Measurements from ENCODE around the gene TAOK3. TPM values are rescaled to one million over a fixed set of nuclear protein-coding genes. Genes with fewer than 3 reads are reported as not detected.
A peak's percentile ranks its signal among the peaks of the same experiment; 100 is the strongest.
"Not testable (repeated sequence)": the region's sequence is repeated elsewhere in the genome, so short reads cannot be mapped to it uniquely, and the experiment has no call there.

TAOK3 gene
- total and polyA plus RNA-seq, 4 donors = 19.9 to 54.5 (median 37.7) TPM

GRCh38 chr12:118282767-118283166 is 89.9 kb downstream of the TAOK3 start:
- peaks cover 0 to 3% (median 0%) of the 10 kb centered on the region in 4 donors for H3K9me3 ChIP-seq (ENCODE audit: control insufficient read depth in 4 of 4, insufficient read depth in 3 of 4, low read length in 3 of 4)
- 95 to 96% methylated on average over 3 of the region's 3 CpGs for WGBS, 2 donors
- no peak overlapping the region for H3K27ac ChIP-seq (ENCODE audit: low read depth in 1 of 2, low read length in 1 of 2)
- no peak for DNase-seq
- H3K27me3 ChIP-seq (ENCODE audit: control insufficient read depth in 3 of 3, insufficient read depth in 3 of 3, low read length in 2 of 3) = no peaks in the 10 kb centered on the region
- no peak overlapping the region for H3K4me3 ChIP-seq
- H3K4me1 ChIP-seq (ENCODE audit: control insufficient read depth in 5 of 5, insufficient read depth in 5 of 5, low read length in 5 of 5) = no peaks in the 10 kb centered on the region
- H3K36me3 ChIP-seq (ENCODE audit: control insufficient read depth in 4 of 4, insufficient read depth in 4 of 4, low read length in 4 of 4) = no peaks in the 10 kb centered on the region
- H3K9ac ChIP-seq (ENCODE audit: insufficient read depth in 1 of 2, low read length in 2 of 2) = no peak overlapping the region
- no peak for ATAC-seq (ENCODE audit: insufficient read depth, low FRiP score)
- no peak for TF ChIP-seq CTCF (IDR thresholded peaks at IDR 0.05; ENCODE audit: control extremely low read depth, extremely low read depth)

- not testable (repeated sequence) for DNase-seq; H3K4me3 ChIP-seq; H3K4me1 ChIP-seq (ENCODE audit: control insufficient read depth in 5 of 5, insufficient read depth in 5 of 5, low read length in 5 of 5); H3K9me3 ChIP-seq (ENCODE audit: control insufficient read depth in 4 of 4, insufficient read depth in 3 of 4, low read length in 3 of 4); H3K27me3 ChIP-seq (ENCODE audit: control insufficient read depth in 3 of 3, insufficient read depth in 3 of 3, low read length in 2 of 3); H3K27ac ChIP-seq (ENCODE audit: low read depth in 1 of 2, low read length in 1 of 2); H3K36me3 ChIP-seq (ENCODE audit: control insufficient read depth in 4 of 4, insufficient read depth in 4 of 4, low read length in 4 of 4); H3K9ac ChIP-seq (ENCODE audit: insufficient read depth in 1 of 2, low read length in 2 of 2); ATAC-seq (ENCODE audit: insufficient read depth, low FRiP score)
- 98 to 100% methylated on average over 1 of the region's 1 CpG for WGBS, 2 donors
Measured at GRCh38 chr12:118278288-118278687, 94.4 kb downstream of the TAOK3 start.

GRCh38 chr12:118274066-118274465 is 98.6 kb downstream of the TAOK3 start:
- Histone ChIP-seq H3K4me3 (no peak overlapping the region), H3K36me3 (ENCODE audit: control insufficient read depth in 4 of 4, insufficient read depth in 4 of 4, low read length in 4 of 4) (no peaks in the 10 kb centered on the region), H3K27me3 (ENCODE audit: control insufficient read depth in 3 of 3, insufficient read depth in 3 of 3, low read length in 2 of 3) (no peaks in the 10 kb centered on the region), H3K4me1 (ENCODE audit: control insufficient read depth in 5 of 5, insufficient read depth in 5 of 5, low read length in 5 of 5) (no peaks in the 10 kb centered on the region), H3K9me3 (ENCODE audit: control insufficient read depth in 4 of 4, insufficient read depth in 3 of 4, low read length in 3 of 4) (peaks cover 0 to 2% (median 0%) of the 10 kb centered on the region in 4 donors), H3K9ac (ENCODE audit: insufficient read depth in 1 of 2, low read length in 2 of 2) (no peak overlapping the region), H3K27ac (ENCODE audit: low read depth in 1 of 2, low read length in 1 of 2) (no peak overlapping the region)
- 34 to 58% methylated on average over 4 of the region's 4 CpGs for WGBS, 2 donors
- TF ChIP-seq CTCF (IDR thresholded peaks at IDR 0.05; ENCODE audit: control extremely low read depth, extremely low read depth) = no peak
- DNase-seq (no peak), ATAC-seq (ENCODE audit: insufficient read depth, low FRiP score) (no peak)

- H3K4me1 ChIP-seq (ENCODE audit: control insufficient read depth in 5 of 5, insufficient read depth in 5 of 5, low read length in 5 of 5) = no peaks in the 10 kb centered on the region
- H3K9me3 ChIP-seq (ENCODE audit: control insufficient read depth in 4 of 4, insufficient read depth in 3 of 4, low read length in 3 of 4) = no peaks in the 10 kb centered on the region
- ATAC-seq (ENCODE audit: insufficient read depth, low FRiP score) (peak; percentile 66), DNase-seq (peak; percentile 34 to 84 (median 64))
- no peak overlapping the region for H3K4me3 ChIP-seq
- TF ChIP-seq CTCF (IDR thresholded peaks at IDR 0.05; ENCODE audit: control extremely low read depth, extremely low read depth) = no peak
- 75 to 81% methylated on average over 5 of the region's 5 CpGs for WGBS, 2 donors
- no peaks in the 10 kb centered on the region for H3K27me3 ChIP-seq (ENCODE audit: control insufficient read depth in 3 of 3, insufficient read depth in 3 of 3, low read length in 2 of 3)
- H3K9ac ChIP-seq (ENCODE audit: insufficient read depth in 1 of 2, low read length in 2 of 2) = no peak overlapping the region
- H3K27ac ChIP-seq (ENCODE audit: low read depth in 1 of 2, low read length in 1 of 2) = no peak overlapping the region
- H3K36me3 ChIP-seq (ENCODE audit: control insufficient read depth in 4 of 4, insufficient read depth in 4 of 4, low read length in 4 of 4) = no peaks in the 10 kb centered on the region
Measured at GRCh38 chr12:118271770-118272417, 100.8 kb downstream of the TAOK3 start.

Measured in lung (tissue), 12 donors.